ENCODE data around the gene STK32C. TPM values are rescaled to one million over a fixed set of nuclear protein-coding genes. Genes with fewer than 3 reads are reported as not detected.

Gene STK32C
- total RNA-seq = 1 to 10 TPM; 5.0 to 8.9 (median 8.1) TPM

- TF ChIP-seq CTCF (IDR thresholded peaks at IDR 0.05) = no peak
- peak; percentile 91 for ATAC-seq (ENCODE audit: low FRiP score)
Observed at GRCh38 chr10:132307823-132308586, at the start of gene STK32C. Gene STK32C (minus strand): TSS chr10:132307950. CDS start chr10:132307833, 117 bp downstream.

GRCh38 chr10:132356621-132357195 is 49.0 kb upstream of the STK32C start:
- DNase-seq (ENCODE audit: low spot score) (no peak), ATAC-seq (ENCODE audit: low FRiP score) (no peak)

More at GRCh38 chr10:132307823-132308586, at the start of gene STK32C:
- DNase-seq (ENCODE audit: low spot score) = peak; percentile 71

GRCh38 chr10:132355754-132356153 is 48.0 kb upstream of the STK32C start:
- TF ChIP-seq CTCF (IDR thresholded peaks at IDR 0.05) = no peak
- ATAC-seq (ENCODE audit: low FRiP score) = no peak
- no peak for DNase-seq (ENCODE audit: low spot score)

More at GRCh38 chr10:132356621-132357195, 49.0 kb upstream of the STK32C start:
- no peak for TF ChIP-seq CTCF (IDR thresholded peaks at IDR 0.05)

GRCh38 chr10:132355297-132355696 is 47.5 kb upstream of the STK32C start:
- TF ChIP-seq CTCF (IDR thresholded peaks at IDR 0.05) = no peak

GRCh38 chr10:132354356-132355094 is 46.8 kb upstream of the STK32C start:
- ATAC-seq (ENCODE audit: low FRiP score) (no peak), DNase-seq (ENCODE audit: low spot score) (no peak)

More at GRCh38 chr10:132355297-132355696, 47.5 kb upstream of the STK32C start:
- DNase-seq (ENCODE audit: low spot score) (no peak), ATAC-seq (ENCODE audit: low FRiP score) (no peak)

More at GRCh38 chr10:132354356-132355094, 46.8 kb upstream of the STK32C start:
- TF ChIP-seq CTCF (IDR thresholded peaks at IDR 0.05) = no peak

Data from omental fat pad (tissue), 4 donors.